ENCODE results near the gene C15orf61. TPM values are rescaled to one million over a fixed set of nuclear protein-coding genes. Genes with fewer than 3 reads are reported as not detected.

C15orf61 gene
- total RNA-seq, 1 donor from 2014 or later, result 11.3 TPM

DNA sequence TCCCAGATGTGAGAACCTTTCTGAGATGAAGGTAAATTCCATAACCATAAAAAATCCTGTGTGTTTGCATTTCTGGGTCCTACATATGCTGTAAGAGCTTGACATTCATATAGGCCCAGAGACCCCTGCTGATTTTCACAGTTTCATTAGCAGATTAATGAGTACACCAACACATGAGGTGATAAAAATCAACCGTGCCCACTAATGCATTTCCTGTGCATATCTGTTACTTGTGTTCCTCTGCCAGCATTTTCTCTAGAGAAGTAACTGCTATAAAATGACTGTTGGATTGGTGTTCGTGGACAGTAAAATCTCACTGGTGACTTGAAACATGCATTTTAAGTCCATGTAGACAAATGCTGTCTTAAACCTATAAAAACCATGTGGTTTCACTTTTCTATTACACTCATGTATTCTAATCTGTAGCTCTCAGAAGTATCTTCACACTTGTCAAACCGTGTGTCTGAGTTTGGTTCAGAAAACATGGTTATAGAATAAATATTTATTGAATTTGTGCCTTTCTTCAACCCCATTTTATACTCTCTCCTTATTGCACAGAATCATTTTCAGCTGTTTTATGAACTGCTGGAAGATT lies 36.1 kb downstream of the C15orf61 start:
- no peak for TF ChIP-seq POLR2A (IDR thresholded peaks at IDR 0.05)
- no peak for TF ChIP-seq POLR2AphosphoS5 (IDR thresholded peaks at IDR 0.05; ENCODE audit: insufficient read depth in 1 of 2, low read depth in 1 of 2)
- intact Hi-C loops (cut with DNase I), result no loop called here
- Histone ChIP-seq H3K4me1 (no peaks in the 10 kb centered on the region), H3K36me3 (no peaks in the 10 kb centered on the region), H3K27me3 (no peaks in the 10 kb centered on the region), H3K4me3 (no peak overlapping the region), H3K27ac (no peak overlapping the region), H3K9me3 (peaks cover 3% of the 10 kb centered on the region)
- no peak for DNase-seq (ENCODE audit: extremely low spot score in 2 of 2)

DNA sequence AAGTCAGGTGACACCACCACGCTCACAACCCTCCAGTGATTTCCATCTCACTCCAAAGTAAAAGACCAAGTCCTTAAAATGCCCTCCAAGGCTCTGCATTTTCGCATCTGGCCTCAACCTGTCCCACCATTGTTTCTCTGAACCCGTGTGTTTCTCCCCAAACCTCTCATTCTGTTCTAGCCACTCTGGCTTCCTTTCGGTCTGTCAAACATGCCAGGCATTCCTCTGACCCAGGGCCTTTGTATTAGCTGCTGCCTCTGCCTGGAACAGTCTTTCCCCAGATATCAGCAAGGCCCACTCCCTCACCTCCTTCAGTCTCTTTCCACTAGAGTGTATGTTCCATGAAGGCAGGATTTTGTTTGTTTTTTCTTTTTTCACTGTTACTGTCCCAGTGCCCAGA lies 37.6 kb downstream of the C15orf61 start:
- H3K36me3 ChIP-seq, result no peaks in the 10 kb centered on the region

GRCh38 chr15:67559158-67559557 lies 38.2 kb downstream of the C15orf61 start:
- H3K27me3 ChIP-seq, result no peaks in the 10 kb centered on the region
- peaks cover 3% of the 10 kb centered on the region for H3K9me3 ChIP-seq
- intact Hi-C loops (cut with DNase I), result no loop called here
- no peaks in the 10 kb centered on the region for H3K4me1 ChIP-seq
- no peak overlapping the region for H3K4me3 ChIP-seq
- TF ChIP-seq, protein P1, sequence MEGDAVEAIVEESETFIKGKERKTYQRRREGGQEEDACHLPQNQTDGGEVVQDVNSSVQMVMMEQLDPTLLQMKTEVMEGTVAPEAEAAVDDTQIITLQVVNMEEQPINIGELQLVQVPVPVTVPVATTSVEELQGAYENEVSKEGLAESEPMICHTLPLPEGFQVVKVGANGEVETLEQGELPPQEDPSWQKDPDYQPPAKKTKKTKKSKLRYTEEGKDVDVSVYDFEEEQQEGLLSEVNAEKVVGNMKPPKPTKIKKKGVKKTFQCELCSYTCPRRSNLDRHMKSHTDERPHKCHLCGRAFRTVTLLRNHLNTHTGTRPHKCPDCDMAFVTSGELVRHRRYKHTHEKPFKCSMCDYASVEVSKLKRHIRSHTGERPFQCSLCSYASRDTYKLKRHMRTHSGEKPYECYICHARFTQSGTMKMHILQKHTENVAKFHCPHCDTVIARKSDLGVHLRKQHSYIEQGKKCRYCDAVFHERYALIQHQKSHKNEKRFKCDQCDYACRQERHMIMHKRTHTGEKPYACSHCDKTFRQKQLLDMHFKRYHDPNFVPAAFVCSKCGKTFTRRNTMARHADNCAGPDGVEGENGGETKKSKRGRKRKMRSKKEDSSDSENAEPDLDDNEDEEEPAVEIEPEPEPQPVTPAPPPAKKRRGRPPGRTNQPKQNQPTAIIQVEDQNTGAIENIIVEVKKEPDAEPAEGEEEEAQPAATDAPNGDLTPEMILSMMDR (IDR thresholded peaks at IDR 0.05), result no peak
- TF ChIP-seq POLR2A (IDR thresholded peaks at IDR 0.05) (no peak), POLR2AphosphoS5 (IDR thresholded peaks at IDR 0.05; ENCODE audit: insufficient read depth in 1 of 2, low read depth in 1 of 2) (no peak)
- DNase-seq (ENCODE audit: extremely low spot score in 2 of 2), result no peak
- H3K36me3 ChIP-seq, result no peaks in the 10 kb centered on the region
- no peak overlapping the region for H3K27ac ChIP-seq

More for the DNA sequence above, 37.6 kb downstream of the C15orf61 start:
- Histone ChIP-seq H3K27me3 (no peaks in the 10 kb centered on the region), H3K4me1 (no peaks in the 10 kb centered on the region), H3K9me3 (peaks cover 3% of the 10 kb centered on the region), H3K4me3 (no peak overlapping the region), H3K27ac (no peak overlapping the region)
- no peak for DNase-seq (ENCODE audit: extremely low spot score in 2 of 2)
- intact Hi-C loops (cut with DNase I), result no loop called here
- no peak for TF ChIP-seq POLR2A (IDR thresholded peaks at IDR 0.05)
- no peak for TF ChIP-seq POLR2AphosphoS5 (IDR thresholded peaks at IDR 0.05; ENCODE audit: insufficient read depth in 1 of 2, low read depth in 1 of 2)
- TF ChIP-seq, protein P1 (IDR thresholded peaks at IDR 0.05), result no peak

GRCh38 chr15:67559576-67559975 lies 38.6 kb downstream of the C15orf61 start:
- Histone ChIP-seq H3K4me3 (no peak overlapping the region), H3K36me3 (no peaks in the 10 kb centered on the region), H3K4me1 (no peaks in the 10 kb centered on the region), H3K9me3 (peaks cover 3% of the 10 kb centered on the region), H3K27me3 (no peaks in the 10 kb centered on the region), H3K27ac (no peak overlapping the region)
- intact Hi-C loops (cut with DNase I), result no loop called here
- TF ChIP-seq POLR2A (IDR thresholded peaks at IDR 0.05) (no peak), POLR2AphosphoS5 (IDR thresholded peaks at IDR 0.05; ENCODE audit: insufficient read depth in 1 of 2, low read depth in 1 of 2) (no peak)
- TF ChIP-seq, protein P1 (IDR thresholded peaks at IDR 0.05), result no peak
- no peak for DNase-seq (ENCODE audit: extremely low spot score in 2 of 2)

- Histone ChIP-seq H3K4me1 (no peaks in the 10 kb centered on the region), H3K9me3 (peaks cover 3% of the 10 kb centered on the region), H3K27me3 (no peaks in the 10 kb centered on the region), H3K4me3 (no peak overlapping the region), H3K36me3 (no peaks in the 10 kb centered on the region), H3K27ac (no peak overlapping the region)
- DNase-seq (ENCODE audit: extremely low spot score in 2 of 2), result no peak
- intact Hi-C loops (cut with DNase I), result no loop called here
- TF ChIP-seq, protein P1 (IDR thresholded peaks at IDR 0.05), result no peak
- no peak for TF ChIP-seq POLR2AphosphoS5 (IDR thresholded peaks at IDR 0.05; ENCODE audit: insufficient read depth in 1 of 2, low read depth in 1 of 2)
- no peak for TF ChIP-seq POLR2A (IDR thresholded peaks at IDR 0.05)
Observed at GRCh38 chr15:67560320-67560719, 39.4 kb downstream of the C15orf61 start.

All from vagina (tissue), 2 donors.